Activated CD4-positive, alpha-beta T cell treated with anti-CD3 and anti-CD28 coated beads, Interleukin-2, amount 10 ng/mL, durations not matched to agents 24 days and 14 days (primary cell): ENCODE measurements around the gene MUC22. TPM values are rescaled to one million over a fixed set of nuclear protein-coding genes. Genes with fewer than 3 reads are reported as not detected.
"Not testable (repeated sequence)": the region's sequence is repeated elsewhere in the genome, so short reads cannot be mapped to it uniquely, and the experiment has no call there.

ENCODE experiments used
- DNase-seq: peaks from one replicate; pipeline ENCODE4 v3.0.0; 2022
- H3K27ac Mint-ChIP-seq: one replicate; pipeline ENCODE4 v1.8.0; 2022; ENCODE audit warnings: mild to moderate bottlenecking, mixed read lengths
- H3K27me3 Mint-ChIP-seq: one replicate; pipeline ENCODE4 v1.8.0; 2022; ENCODE audit warnings: mixed read lengths
- H3K36me3 Mint-ChIP-seq: one replicate; pipeline ENCODE4 v1.8.0; 2022; ENCODE audit warnings: low read depth, mild to moderate bottlenecking, mixed read lengths
- H3K4me1 Mint-ChIP-seq: one replicate; pipeline ENCODE4 v1.8.0; 2021; ENCODE audit warnings: mixed read lengths
- H3K4me3 Mint-ChIP-seq: one replicate; pipeline ENCODE4 v1.8.0; 2022; ENCODE audit warnings: mild to moderate bottlenecking, moderate library complexity, mixed read lengths
- H3K9me3 Mint-ChIP-seq: one replicate; pipeline ENCODE4 v1.8.0; 2021; ENCODE audit warnings: mixed read lengths
- intact Hi-C: fragments of 100-400 bp; cut with micrococcal nuclease; formaldehyde crosslinking; loops from one replicate; pipeline ENCODE4 v1.15.1; 2023
- total RNA-seq: library from RNA; stranded (reverse); gene quantifications from 2 replicates; pipeline ENCODE4 v1.2.3, GENCODE V29; 2022

MUC22 gene
- total RNA-seq, 1 donor from 2014 or later, result not detected

GRCh38 chr6:31035862-31036497 is 25.7 kb downstream of the MUC22 start:
- no peak for DNase-seq
- Mint-ChIP-seq H3K4me1 (no peaks in the 10 kb centered on the region), H3K9me3 (no peaks in the 10 kb centered on the region), H3K27ac (no peak overlapping the region), H3K4me3 (no peak overlapping the region), H3K27me3 (peaks cover 16% of the 10 kb centered on the region), H3K36me3 (no peaks in the 10 kb centered on the region)
- intact Hi-C loops, result no loop called here

DNA sequence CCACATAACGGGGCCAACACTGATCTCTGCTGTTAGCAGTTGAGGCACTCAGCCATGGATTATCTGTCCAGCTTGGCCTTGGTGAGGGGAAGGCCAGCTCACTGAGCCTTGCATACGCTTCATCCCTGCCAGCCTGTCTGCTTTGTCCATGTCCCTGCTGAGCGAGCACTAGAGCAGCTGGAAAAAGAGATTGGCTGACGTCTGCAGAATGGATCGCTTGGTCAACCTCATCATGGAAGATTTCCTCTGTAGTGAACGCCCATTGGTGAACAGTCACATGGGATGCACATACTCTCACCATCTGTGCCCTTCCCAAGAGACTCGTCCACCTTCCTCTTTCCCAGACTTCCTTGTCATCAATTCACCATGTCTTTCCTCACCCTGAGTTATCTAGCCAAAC is 26.9 kb downstream of the MUC22 start:
- intact Hi-C loops, result no loop called here
- DNase-seq, result no peak
- Mint-ChIP-seq H3K27ac (no peak overlapping the region), H3K27me3 (peaks cover 18% of the 10 kb centered on the region), H3K4me3 (no peak overlapping the region), H3K36me3 (no peaks in the 10 kb centered on the region), H3K4me1 (no peaks in the 10 kb centered on the region), H3K9me3 (no peaks in the 10 kb centered on the region)

- Mint-ChIP-seq H3K4me1 (peaks cover under 1% of the 10 kb centered on the region), H3K4me3 (no peak overlapping the region), H3K36me3 (no peaks in the 10 kb centered on the region), H3K27ac (no peak overlapping the region), H3K9me3 (no peaks in the 10 kb centered on the region), H3K27me3 (peaks cover 15% of the 10 kb centered on the region)
- no peak for DNase-seq
- intact Hi-C loops, result no loop called here
Measured at GRCh38 chr6:31037682-31038081, 27.4 kb downstream of the MUC22 start.

DNA sequence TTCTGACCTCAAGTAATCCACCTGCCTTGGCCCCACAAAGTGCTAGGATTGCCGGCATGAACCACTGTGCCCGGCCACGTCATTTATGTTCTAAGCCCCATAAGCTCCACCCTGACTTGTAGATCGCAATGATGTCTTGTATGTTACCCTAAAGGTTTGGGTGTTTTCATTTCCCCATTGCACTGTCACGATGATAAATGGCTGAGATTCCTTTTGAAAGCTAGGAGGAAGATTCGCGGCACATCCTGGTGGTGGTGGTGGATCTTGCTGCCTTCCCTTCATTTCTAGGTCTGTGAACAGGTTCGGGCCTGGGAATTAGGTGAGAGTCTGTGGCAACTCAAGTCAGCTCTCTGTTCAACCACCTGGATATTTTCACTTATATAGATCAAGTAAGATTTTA is 28.3 kb downstream of the MUC22 start:
- no peaks in the 10 kb centered on the region for H3K36me3 Mint-ChIP-seq
- H3K9me3 Mint-ChIP-seq, result no peaks in the 10 kb centered on the region
- intact Hi-C loops, result no loop called here
- DNase-seq, result no peak
- H3K4me1 Mint-ChIP-seq, result peaks cover 7% of the 10 kb centered on the region
- H3K4me3 Mint-ChIP-seq, result no peak overlapping the region
- H3K27ac Mint-ChIP-seq, result no peak overlapping the region
- H3K27me3 Mint-ChIP-seq, result peaks cover 12% of the 10 kb centered on the region

DNA sequence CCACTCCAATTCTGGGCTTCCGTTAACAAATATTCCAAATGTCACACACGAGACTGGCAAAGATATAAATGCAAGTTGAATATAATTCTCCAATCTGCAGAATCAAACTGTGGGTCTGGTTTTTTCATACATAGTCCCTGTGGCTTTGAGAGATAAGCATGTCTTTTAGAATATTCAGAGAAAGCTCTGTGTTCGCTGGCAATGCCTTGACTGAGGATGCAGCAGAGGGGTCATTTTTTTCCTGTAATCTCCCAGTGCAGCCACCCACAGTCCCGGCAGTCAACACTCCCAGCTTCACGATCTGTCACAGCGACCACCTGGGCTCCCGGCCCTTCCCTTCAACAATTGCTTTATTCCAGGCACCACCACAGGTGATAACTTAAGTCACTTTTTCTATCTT is 30.5 kb downstream of the MUC22 start:
- intact Hi-C loops, result loop anchor here (10.0 kb wide), 1 partner anchor 126 kb away; the partner anchor contains the start of gene VARS2
- Mint-ChIP-seq H3K27ac (no peak overlapping the region), H3K27me3 (peaks cover 18% of the 10 kb centered on the region), H3K4me3 (no peak overlapping the region), H3K4me1 (peaks cover 7% of the 10 kb centered on the region), H3K36me3 (no peaks in the 10 kb centered on the region), H3K9me3 (no peaks in the 10 kb centered on the region)
- no peak for DNase-seq

DNA sequence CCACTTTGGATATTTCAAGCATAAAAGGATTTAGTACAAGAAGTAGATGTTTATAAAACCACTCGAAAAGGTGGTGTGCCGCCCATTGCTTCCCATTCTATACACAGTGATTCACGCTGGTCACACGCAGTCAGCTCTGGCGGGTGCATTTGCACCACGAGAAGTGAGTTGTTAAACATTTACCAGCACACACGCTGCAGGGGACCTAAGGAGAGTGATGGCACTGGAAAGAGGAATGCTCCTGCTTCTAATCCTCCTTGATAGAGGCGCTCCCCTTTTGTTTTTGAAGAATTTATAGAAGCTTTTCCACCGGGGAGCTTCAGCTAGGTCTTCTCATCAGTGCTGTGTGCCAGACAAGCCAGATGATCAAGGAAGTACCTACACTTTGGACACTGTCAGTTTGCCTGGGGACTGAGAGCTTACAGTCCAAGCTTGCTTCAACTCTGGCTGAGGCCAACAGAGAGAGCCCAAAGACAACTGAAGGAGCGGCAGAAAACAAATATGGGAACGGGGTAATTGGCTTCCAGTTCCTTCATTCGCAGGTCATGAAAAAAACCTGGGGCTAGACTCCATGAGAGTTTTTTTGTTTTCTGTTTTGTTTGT is 31.2 kb downstream of the MUC22 start:
- H3K9me3 Mint-ChIP-seq, result no peaks in the 10 kb centered on the region
- H3K4me3 Mint-ChIP-seq, result no peak overlapping the region
- peaks cover 20% of the 10 kb centered on the region for H3K27me3 Mint-ChIP-seq
- intact Hi-C loops, result loop anchor here (10.0 kb wide), 1 partner anchor 127 kb away; the partner anchor contains the start of gene VARS2
- no peaks in the 10 kb centered on the region for H3K36me3 Mint-ChIP-seq
- H3K4me1 Mint-ChIP-seq, result peaks cover 7% of the 10 kb centered on the region
- DNase-seq, result no peak
- H3K27ac Mint-ChIP-seq, result no peak overlapping the region

- Mint-ChIP-seq H3K4me1 (peaks cover 7% of the 10 kb centered on the region), H3K4me3 (peak overlapping the region; percentile 61), H3K27ac (no peak overlapping the region), H3K27me3 (peaks cover 22% of the 10 kb centered on the region), H3K36me3 (no peaks in the 10 kb centered on the region), H3K9me3 (no peaks in the 10 kb centered on the region)
- intact Hi-C loops, result loop anchor here (10.0 kb wide), 1 partner anchor 128 kb away; the partner anchor contains the start of gene VARS2
- peak; percentile 74 for DNase-seq
Measured at GRCh38 chr6:31042806-31043205, 32.5 kb downstream of the MUC22 start.

DNA sequence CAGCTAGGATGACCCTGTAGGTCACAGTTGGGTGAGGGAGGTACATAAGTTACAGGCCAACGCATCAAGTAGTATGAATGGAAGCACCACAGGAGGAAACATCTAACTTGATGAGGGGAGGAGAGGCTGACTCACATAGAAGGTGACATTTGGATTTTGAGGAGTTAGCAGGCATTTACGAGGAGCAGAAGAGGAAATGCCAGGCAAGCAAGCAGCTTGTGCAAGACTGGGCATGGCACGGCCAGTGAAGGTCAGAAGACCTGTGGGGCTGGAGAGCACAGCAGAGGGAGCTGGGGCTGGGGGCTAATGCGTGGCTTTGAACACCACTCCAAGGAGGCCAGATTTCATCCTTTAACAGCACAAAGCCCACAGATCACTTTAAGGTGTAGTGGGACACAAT is 37.8 kb downstream of the MUC22 start:
- intact Hi-C loops, result loop anchor here (10.0 kb wide), 1 partner anchor 133 kb away; the partner anchor contains the start of gene VARS2
- Mint-ChIP-seq H3K4me1 (peaks cover 2% of the 10 kb centered on the region), H3K27me3 (peaks cover 39% of the 10 kb centered on the region), H3K4me3 (no peak overlapping the region), H3K36me3 (no peaks in the 10 kb centered on the region), H3K9me3 (no peaks in the 10 kb centered on the region), H3K27ac (no peak overlapping the region)
- no peak for DNase-seq

DNA sequence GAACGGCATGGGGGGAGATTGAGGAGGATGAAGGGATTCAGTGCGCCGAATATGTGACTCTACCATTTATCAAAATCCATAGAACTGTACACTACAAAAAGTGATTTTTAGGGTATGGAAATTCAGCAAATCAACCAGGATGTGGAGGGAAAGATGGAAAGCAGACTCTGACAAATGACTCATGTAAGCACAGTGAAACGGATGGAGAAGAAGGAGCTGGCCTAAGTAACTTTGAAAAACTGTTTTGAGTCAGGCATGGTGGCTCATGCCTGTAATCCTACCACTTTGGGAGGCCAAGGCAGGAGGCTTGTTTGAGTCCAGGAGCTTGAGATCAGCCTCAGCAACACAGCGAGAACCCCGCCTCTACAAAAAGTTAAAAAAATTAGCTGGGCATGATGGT is 39.2 kb downstream of the MUC22 start:
- no peak for DNase-seq

DNA sequence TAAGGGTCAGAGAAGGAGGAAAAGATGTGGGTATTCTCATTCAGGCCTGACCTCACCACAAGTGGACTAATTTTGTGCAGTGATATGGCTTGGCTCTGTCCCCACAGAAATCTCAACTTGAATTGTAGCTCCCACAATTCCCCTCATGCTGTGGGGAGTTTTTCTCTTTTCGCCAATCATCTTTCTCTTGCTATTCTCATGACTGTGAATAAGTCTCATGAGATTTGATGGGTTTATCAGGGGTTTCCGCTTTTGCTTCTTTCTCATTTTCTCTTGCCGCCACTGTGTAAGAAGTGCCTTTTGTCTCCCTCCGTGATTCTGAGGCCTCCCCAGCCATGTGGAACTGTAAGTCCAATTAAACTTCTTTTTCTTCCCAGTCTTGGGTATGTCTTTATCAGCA is 42.9 kb downstream of the MUC22 start:
- H3K36me3 Mint-ChIP-seq, H3K4me3 Mint-ChIP-seq, H3K4me1 Mint-ChIP-seq, intact Hi-C loops, DNase-seq, H3K27ac Mint-ChIP-seq, H3K9me3 Mint-ChIP-seq: not testable (repeated sequence)
- peaks cover 38% of the 10 kb centered on the region for H3K27me3 Mint-ChIP-seq

More for the DNA sequence above, 39.2 kb downstream of the MUC22 start:
- peaks cover 46% of the 10 kb centered on the region for H3K27me3 Mint-ChIP-seq
- intact Hi-C loops, result loop anchor here (10.0 kb wide), 1 partner anchor 135 kb away; the partner anchor contains the start of gene VARS2
- no peak overlapping the region for H3K27ac Mint-ChIP-seq
- H3K4me1 Mint-ChIP-seq, result no peaks in the 10 kb centered on the region
- H3K9me3 Mint-ChIP-seq, result no peaks in the 10 kb centered on the region
- H3K36me3 Mint-ChIP-seq, result no peaks in the 10 kb centered on the region
- no peak overlapping the region for H3K4me3 Mint-ChIP-seq

DNA sequence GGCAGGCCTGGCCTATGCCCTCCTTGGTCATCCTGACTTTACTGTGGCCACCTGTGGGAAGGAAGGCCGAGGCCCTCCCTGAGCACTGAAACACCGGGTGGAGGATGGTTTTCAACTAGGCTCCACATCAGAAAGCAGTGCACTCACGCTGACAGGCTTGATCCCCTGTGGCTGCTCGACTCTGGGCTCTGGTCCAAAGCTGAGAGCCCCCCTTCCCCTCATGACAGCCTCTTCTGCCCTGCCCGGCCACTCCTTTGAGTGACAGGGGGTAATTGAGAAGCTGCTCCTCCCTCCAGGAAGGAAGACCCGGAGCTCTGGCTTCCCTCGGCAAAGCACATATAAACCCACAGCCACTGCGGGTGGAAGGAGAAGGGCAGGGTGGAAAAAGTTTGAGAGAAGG is 43.6 kb downstream of the MUC22 start:
- Mint-ChIP-seq H3K27me3 (peaks cover 34% of the 10 kb centered on the region), H3K36me3 (no peaks in the 10 kb centered on the region), H3K4me3 (no peak overlapping the region), H3K4me1 (peaks cover 2% of the 10 kb centered on the region), H3K9me3 (no peaks in the 10 kb centered on the region), H3K27ac (no peak overlapping the region)
- intact Hi-C loops, result no loop called here
- no peak for DNase-seq

- Mint-ChIP-seq H3K4me1 (peaks cover 2% of the 10 kb centered on the region), H3K9me3 (no peaks in the 10 kb centered on the region), H3K36me3 (no peaks in the 10 kb centered on the region), H3K4me3 (no peak overlapping the region), H3K27ac (no peak overlapping the region), H3K27me3 (peaks cover 32% of the 10 kb centered on the region)
- intact Hi-C loops, result no loop called here
- DNase-seq, result no peak
Measured at GRCh38 chr6:31055441-31055840, 45.2 kb downstream of the MUC22 start.

DNA sequence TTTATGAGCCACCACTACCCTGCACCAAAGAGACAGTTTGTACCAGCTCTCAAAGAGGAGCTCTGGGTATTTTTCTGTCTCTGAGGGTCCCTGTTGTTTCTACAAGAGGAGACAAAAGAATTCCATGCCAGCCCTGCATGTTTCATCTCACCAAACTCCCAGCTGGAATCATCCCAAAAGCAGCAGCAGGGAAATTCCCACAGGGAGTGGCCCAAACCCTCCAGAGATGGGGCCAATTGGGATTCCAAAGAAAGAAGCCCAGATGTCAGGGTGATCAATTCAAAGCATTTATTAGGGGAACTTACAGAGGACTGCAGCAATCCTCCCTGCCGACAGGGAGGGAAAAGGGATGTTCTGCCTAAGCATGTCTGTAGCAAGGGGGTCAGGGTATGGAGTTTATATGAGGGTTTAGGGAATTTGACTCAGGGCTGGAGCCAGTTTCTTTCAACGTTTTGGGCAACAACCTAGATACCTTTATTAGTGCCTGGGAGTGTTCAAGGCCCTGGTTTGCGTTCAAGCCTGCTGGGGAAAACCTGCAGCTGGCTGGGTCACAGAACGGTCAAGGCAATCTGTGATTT is 47.2 kb downstream of the MUC22 start:
- DNase-seq, result no peak
- no peaks in the 10 kb centered on the region for H3K36me3 Mint-ChIP-seq
- H3K27ac Mint-ChIP-seq, result no peak overlapping the region
- peaks cover 19% of the 10 kb centered on the region for H3K27me3 Mint-ChIP-seq
- H3K9me3 Mint-ChIP-seq, result no peaks in the 10 kb centered on the region
- intact Hi-C loops, result no loop called here
- H3K4me1 Mint-ChIP-seq, result peaks cover 2% of the 10 kb centered on the region
- no peak overlapping the region for H3K4me3 Mint-ChIP-seq

DNA sequence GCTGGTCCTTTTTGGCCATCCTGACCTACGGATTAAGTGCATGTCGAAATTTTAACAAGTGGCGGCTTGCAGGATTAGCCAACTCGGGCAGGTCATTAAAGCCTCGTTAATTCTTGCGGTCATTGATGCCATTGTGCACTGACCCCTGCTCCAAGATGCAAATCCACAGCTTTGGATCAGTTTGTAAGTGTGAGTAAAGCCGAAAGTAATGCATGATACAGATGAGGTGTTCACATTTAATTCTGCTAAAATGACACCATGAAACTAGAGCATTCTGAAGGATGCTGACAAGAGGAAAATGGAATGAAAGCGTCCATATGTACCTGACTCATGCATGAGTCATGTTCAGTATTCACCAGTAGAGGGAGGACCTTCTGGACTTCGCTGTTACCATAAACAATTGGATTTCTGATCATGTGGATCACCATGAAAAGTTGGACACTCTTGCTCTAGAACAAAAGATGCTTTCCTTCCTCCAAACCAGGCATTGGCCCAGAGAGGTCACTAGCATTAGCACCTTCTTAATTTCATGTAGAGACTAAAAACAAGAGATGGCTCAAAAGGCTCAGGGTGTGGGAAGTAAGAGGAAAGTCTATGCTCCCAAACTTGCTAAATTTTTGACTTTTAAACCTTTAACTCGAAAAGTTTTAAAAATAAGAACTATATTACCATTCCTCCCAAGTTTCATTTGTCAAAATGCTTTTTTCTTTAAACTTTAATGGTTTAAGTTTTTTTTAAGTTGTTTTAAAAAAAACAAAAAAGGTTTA is 48.0 kb downstream of the MUC22 start:
- H3K27ac Mint-ChIP-seq, result no peak overlapping the region
- H3K4me3 Mint-ChIP-seq, result no peak overlapping the region
- H3K36me3 Mint-ChIP-seq, result no peaks in the 10 kb centered on the region
- H3K4me1 Mint-ChIP-seq, result peaks cover 2% of the 10 kb centered on the region
- intact Hi-C loops, result no loop called here
- H3K27me3 Mint-ChIP-seq, result peaks cover 16% of the 10 kb centered on the region
- DNase-seq, result no peak
- no peaks in the 10 kb centered on the region for H3K9me3 Mint-ChIP-seq
